Prostate gland (tissue), 2 donors: ENCODE data around the gene RELT.

Experiments used
- POLR2A ChIP-seq: fragments of 450-650 bp; IDR thresholded peaks from one replicate; pipeline ENCODE4 v1.6.1; 2016; ENCODE audit warnings: antibody characterized with exemption, mild to moderate bottlenecking
- TF ChIP-seq, protein P1 (sequence below), 4 experiments: fragments of 200-600 bp in 2 of 4; fragments of 450-650 bp in 2 of 4; sonication (generic) in 2 of 4; IDR thresholded peaks; 1 replicate in 3 of 4; 2 replicates in 1 of 4; pipeline ENCODE4 v1.5.1; 2016 to 2019; ENCODE audit warnings: antibody characterized with exemption in 4 of 4, mild to moderate bottlenecking in 2 of 4, moderate library complexity in 2 of 4

GRCh38 chr11:73380331-73380730, 4.1 kb downstream of the RELT start:
- TF ChIP-seq POLR2A = no peak
- TF ChIP-seq, protein P1, sequence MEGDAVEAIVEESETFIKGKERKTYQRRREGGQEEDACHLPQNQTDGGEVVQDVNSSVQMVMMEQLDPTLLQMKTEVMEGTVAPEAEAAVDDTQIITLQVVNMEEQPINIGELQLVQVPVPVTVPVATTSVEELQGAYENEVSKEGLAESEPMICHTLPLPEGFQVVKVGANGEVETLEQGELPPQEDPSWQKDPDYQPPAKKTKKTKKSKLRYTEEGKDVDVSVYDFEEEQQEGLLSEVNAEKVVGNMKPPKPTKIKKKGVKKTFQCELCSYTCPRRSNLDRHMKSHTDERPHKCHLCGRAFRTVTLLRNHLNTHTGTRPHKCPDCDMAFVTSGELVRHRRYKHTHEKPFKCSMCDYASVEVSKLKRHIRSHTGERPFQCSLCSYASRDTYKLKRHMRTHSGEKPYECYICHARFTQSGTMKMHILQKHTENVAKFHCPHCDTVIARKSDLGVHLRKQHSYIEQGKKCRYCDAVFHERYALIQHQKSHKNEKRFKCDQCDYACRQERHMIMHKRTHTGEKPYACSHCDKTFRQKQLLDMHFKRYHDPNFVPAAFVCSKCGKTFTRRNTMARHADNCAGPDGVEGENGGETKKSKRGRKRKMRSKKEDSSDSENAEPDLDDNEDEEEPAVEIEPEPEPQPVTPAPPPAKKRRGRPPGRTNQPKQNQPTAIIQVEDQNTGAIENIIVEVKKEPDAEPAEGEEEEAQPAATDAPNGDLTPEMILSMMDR (IDR thresholded peaks at IDR 0.05) = no peak
